Upper lobe of right lung (tissue), 1 donor: ENCODE measurements around the gene RASD2. TPM values are rescaled to one million over a fixed set of nuclear protein-coding genes. Genes with fewer than 3 reads are reported as not detected.

Source experiments
- ATAC-seq: fragments of 200-7000 bp; cut with Tn5 transposase; one replicate; pipeline ENCODE4 v1.9.1; 2020; ENCODE audit warnings: mild to moderate bottlenecking, moderate library complexity
- DNase-seq: peaks from one replicate; pipeline ENCODE4 v3.0.0-alpha.2; 2020
- H3K27ac ChIP-seq: fragments of 200-600 bp; one replicate; pipeline ENCODE4 v1.8.0; 2022
- H3K27me3 ChIP-seq: fragments of 200-600 bp; one replicate; pipeline ENCODE4 v1.8.0; 2022; ENCODE audit warnings: mild to moderate bottlenecking
- H3K36me3 ChIP-seq: fragments of 200-600 bp; one replicate; pipeline ENCODE4 v1.8.0; 2022
- H3K4me1 ChIP-seq: fragments of 200-600 bp; one replicate; pipeline ENCODE4 v1.8.0; 2022
- H3K4me3 ChIP-seq: fragments of 200-600 bp; one replicate; pipeline ENCODE4 v1.8.0; 2022; ENCODE audit warnings: mild to moderate bottlenecking
- H3K9me3 ChIP-seq: fragments of 200-600 bp; one replicate; pipeline ENCODE4 v1.8.0; 2022
- CTCF ChIP-seq: fragments of 200-600 bp; IDR thresholded peaks from one replicate; pipeline ENCODE4 v1.8.0; 2022; ENCODE audit warnings: antibody characterized with exemption
- intact Hi-C: fragments of 100-400 bp; cut with DNase I; formaldehyde crosslinking; loops from one replicate; pipeline ENCODE4 v1.11.0; 2022
- total RNA-seq: library from RNA; stranded (reverse); fragmentation: NEBNext Ultra II Directional; extraction: Animal tissue kit (Norgen Biotek cat#: 25700); gene quantifications from one replicate; pipeline ENCODE4 v1.2.1, GENCODE V29; 2021
- donor health status: DM: no; HTN: yes; CAD: no; lungs with severe emphysema.

Gene RASD2
- total RNA-seq, 1 donor from 2014 or later: 4.1 TPM

GRCh38 chr22:35542157-35542938 is 1.7 kb downstream of the RASD2 start:
- ATAC-seq (no peak), DNase-seq (no peak)
- no peak overlapping the region for H3K27ac ChIP-seq
- no peaks in the 10 kb centered on the region for H3K36me3 ChIP-seq
- no peaks in the 10 kb centered on the region for H3K9me3 ChIP-seq
- intact Hi-C loops: no loop called here
- peaks cover 19% of the 10 kb centered on the region for H3K27me3 ChIP-seq
- H3K4me1 ChIP-seq: peaks cover 6% of the 10 kb centered on the region
- no peak for TF ChIP-seq CTCF
- H3K4me3 ChIP-seq: peak overlapping the region; percentile 56

GRCh38 chr22:35542939-35543516 is 2.4 kb downstream of the RASD2 start:
- H3K27me3 ChIP-seq: peaks cover 20% of the 10 kb centered on the region
- no peaks in the 10 kb centered on the region for H3K9me3 ChIP-seq
- intact Hi-C loops: no loop called here
- no peak for TF ChIP-seq CTCF
- H3K27ac ChIP-seq: no peak overlapping the region
- ATAC-seq (no peak), DNase-seq (no peak)
- H3K4me1 ChIP-seq: peaks cover 6% of the 10 kb centered on the region
- peak overlapping the region; percentile 56 for H3K4me3 ChIP-seq
- H3K36me3 ChIP-seq: no peaks in the 10 kb centered on the region

GRCh38 chr22:35543702-35544101 is 3.1 kb downstream of the RASD2 start:
- H3K4me3 ChIP-seq: no peak overlapping the region
- peaks cover 27% of the 10 kb centered on the region for H3K27me3 ChIP-seq
- intact Hi-C loops: no loop called here
- ATAC-seq (no peak), DNase-seq (no peak)
- H3K27ac ChIP-seq: no peak overlapping the region
- no peaks in the 10 kb centered on the region for H3K36me3 ChIP-seq
- H3K4me1 ChIP-seq: peaks cover 6% of the 10 kb centered on the region
- TF ChIP-seq CTCF: no peak
- H3K9me3 ChIP-seq: no peaks in the 10 kb centered on the region

GRCh38 chr22:35544189-35544588 is 3.6 kb downstream of the RASD2 start:
- intact Hi-C loops: no loop called here
- no peaks in the 10 kb centered on the region for H3K9me3 ChIP-seq
- TF ChIP-seq CTCF: no peak
- no peaks in the 10 kb centered on the region for H3K36me3 ChIP-seq
- H3K4me1 ChIP-seq: peaks cover 6% of the 10 kb centered on the region
- DNase-seq: no peak
- no peak for ATAC-seq
- no peak overlapping the region for H3K27ac ChIP-seq
- peaks cover 30% of the 10 kb centered on the region for H3K27me3 ChIP-seq
- no peak overlapping the region for H3K4me3 ChIP-seq

- no peak for TF ChIP-seq CTCF
- H3K27me3 ChIP-seq: peaks cover 30% of the 10 kb centered on the region
- no peak overlapping the region for H3K27ac ChIP-seq
Observed at GRCh38 chr22:35544827-35545226, 4.2 kb downstream of the RASD2 start.

More at GRCh38 chr22:35544827-35545226, 4.2 kb downstream of the RASD2 start:
- no peak overlapping the region for H3K4me3 ChIP-seq
- DNase-seq: no peak
- intact Hi-C loops: no loop called here
- no peak for ATAC-seq
- H3K4me1 ChIP-seq: peaks cover 2% of the 10 kb centered on the region
- H3K36me3 ChIP-seq: no peaks in the 10 kb centered on the region
- H3K9me3 ChIP-seq: no peaks in the 10 kb centered on the region
